IPS-15b (cell line): Measurements from ENCODE around the gene SMTNL1.
A peak's percentile ranks its signal among the peaks of the same experiment; 100 is the strongest.

Source experiments
- H3K27me3 ChIP-seq: one replicate; pipeline ENCODE4 v1.6.1; 2013; ENCODE audit warnings: low read length; ENCODE audit not compliant: control insufficient read depth, insufficient read depth
- H3K36me3 ChIP-seq: one replicate; pipeline ENCODE4 v1.6.1; 2013; ENCODE audit warnings: low read length; ENCODE audit not compliant: control insufficient read depth, insufficient read depth
- H3K4me1 ChIP-seq: one replicate; pipeline ENCODE4 v1.6.1; 2013; ENCODE audit warnings: mild to moderate bottlenecking, low read length; ENCODE audit not compliant: control insufficient read depth, insufficient read depth
- H3K4me3 ChIP-seq: one replicate; pipeline ENCODE4 v1.5.1; 2013; ENCODE audit warnings: low read depth, low read length
- H3K9ac ChIP-seq: one replicate; pipeline ENCODE4 v1.6.1; 2013; ENCODE audit warnings: low read depth, mild to moderate bottlenecking, low read length
- H3K9me3 ChIP-seq: one replicate; pipeline ENCODE4 v1.6.1; 2013; ENCODE audit warnings: mild to moderate bottlenecking, low read length; ENCODE audit not compliant: control insufficient read depth, insufficient read depth

Gene SMTNL1

DNA sequence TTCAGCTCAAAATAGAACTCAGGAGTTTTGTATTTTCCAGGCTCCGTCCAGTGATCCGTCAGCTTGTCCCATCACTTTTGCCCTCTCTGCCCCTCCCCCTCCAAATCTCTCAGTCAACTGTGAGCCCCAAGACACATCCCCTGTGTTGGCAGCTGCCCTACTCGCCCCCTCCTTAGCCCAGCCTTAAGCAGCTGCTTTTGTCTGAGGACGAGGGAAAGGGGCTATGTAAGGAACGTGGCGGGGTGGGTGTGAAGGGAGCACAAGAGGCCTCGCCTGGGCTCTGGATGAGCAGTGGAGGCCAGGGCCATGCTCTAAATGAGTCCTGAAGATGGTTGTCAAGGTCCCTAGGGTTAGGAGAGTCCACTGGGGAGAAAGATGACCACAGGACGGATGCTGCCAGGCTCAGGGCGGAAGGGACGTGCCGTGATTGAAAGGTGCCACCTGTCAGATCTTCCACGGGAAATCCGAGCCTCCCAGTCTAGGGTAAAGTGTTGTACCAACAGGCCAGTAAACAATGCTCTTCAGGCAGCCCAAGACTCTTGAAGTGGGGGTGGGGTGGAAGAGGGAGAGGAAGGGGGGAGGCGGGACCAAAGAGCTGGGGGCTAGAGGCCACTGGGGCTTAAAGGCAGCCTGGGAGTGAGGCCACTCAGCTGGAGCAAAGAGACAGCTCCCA is at the start of gene SMTNL1:
TSS of gene SMTNL1 (plus strand) at position 649 of the 673 bp plus-strand sequence. CDS start 5,048 bp downstream, outside the sequence.
- peaks cover 4% of the 10 kb centered on the region for H3K4me1 ChIP-seq
- no peak within 1 kb of the TSS for H3K4me3 ChIP-seq
- no peaks in the 10 kb centered on the region for H3K27me3 ChIP-seq
- H3K9ac ChIP-seq, result no peak within 1 kb of the TSS
- no peaks in the 10 kb centered on the region for H3K36me3 ChIP-seq
- no peaks in the 10 kb centered on the region for H3K9me3 ChIP-seq

DNA sequence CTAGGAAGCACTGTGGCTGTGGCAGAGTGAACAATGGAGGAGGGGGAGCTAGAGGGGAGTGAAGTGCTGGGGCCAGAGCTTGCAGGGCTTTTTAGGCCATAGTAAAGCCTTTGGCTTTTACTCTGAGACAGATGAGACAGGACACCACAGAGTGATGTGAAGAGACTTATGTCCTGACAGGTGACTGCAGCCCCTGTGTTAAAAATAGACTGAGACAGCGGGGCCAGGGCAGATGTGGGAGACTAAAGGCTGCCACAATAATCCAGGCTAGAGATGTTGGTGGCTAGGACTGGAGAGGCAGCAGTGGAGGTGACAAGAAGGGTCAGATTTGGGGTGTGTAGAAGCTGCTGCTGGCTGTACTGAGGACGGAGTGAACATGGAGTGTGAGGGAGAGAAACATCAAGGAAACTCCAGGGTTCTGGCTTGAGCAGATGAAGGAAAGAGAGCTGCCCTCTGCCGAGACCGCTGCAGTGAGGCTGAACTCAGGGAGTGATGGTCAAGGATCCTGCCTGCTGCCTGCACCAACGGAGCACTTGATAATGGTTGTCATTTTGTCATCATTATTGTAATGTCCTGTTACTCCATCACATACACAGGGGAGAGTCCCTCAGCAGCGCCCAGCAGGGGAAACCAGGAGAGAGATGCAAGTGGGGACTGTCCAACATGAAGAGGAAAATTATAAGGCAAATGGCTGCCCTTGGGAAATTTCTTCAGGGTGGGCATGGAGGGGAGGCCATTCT is 49.3 kb upstream of the SMTNL1 start:
- Histone ChIP-seq H3K4me1 (peaks cover 4% of the 10 kb centered on the region), H3K9ac (no peak overlapping the region), H3K27me3 (peaks cover 8% of the 10 kb centered on the region), H3K4me3 (no peak overlapping the region), H3K36me3 (peaks cover 12% of the 10 kb centered on the region), H3K9me3 (no peaks in the 10 kb centered on the region)

- Histone ChIP-seq H3K4me3 (no peak overlapping the region), H3K27me3 (no peaks in the 10 kb centered on the region), H3K4me1 (peaks cover 7% of the 10 kb centered on the region), H3K9ac (no peak overlapping the region), H3K36me3 (peaks cover 19% of the 10 kb centered on the region), H3K9me3 (no peaks in the 10 kb centered on the region)
Measured at GRCh38 chr11:57490456-57491248, 46.7 kb upstream of the SMTNL1 start.

DNA sequence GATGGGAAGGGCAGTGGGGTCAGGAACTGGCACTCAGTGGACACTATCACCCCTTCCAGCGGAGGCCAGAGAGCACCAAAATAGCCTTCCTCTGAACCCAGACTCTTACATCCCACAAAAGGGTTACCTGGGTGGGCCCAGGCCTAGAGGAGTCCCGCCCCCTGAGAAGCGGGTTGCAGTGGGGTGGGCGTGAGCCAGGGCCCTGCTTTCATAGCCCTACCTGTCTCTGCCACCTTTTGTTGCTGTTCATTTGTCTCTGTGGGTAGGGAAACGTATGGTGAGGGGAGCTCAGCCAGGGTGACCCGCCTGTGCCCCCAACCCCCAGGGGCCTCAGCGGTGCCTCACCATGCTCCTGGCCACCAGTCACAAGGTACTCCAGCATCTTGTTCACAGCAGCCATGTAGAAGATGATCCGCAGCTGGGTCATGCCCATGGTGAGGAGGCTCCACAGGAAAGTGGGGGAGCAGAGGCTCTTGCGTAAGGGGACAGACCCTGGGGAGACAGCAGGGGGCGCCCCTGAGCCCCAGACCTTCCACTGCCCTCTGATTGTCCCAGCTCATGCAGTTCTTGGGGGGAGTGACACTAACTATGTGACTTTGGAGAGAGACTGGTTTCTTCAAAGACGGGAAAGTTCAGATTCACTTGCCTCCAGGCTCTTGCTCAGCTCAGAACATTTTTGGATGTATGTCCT is 45.9 kb upstream of the SMTNL1 start:
- peaks cover 7% of the 10 kb centered on the region for H3K4me1 ChIP-seq
- H3K36me3 ChIP-seq, result peaks cover 19% of the 10 kb centered on the region
- H3K9ac ChIP-seq, result no peak overlapping the region
- no peak overlapping the region for H3K4me3 ChIP-seq
- no peaks in the 10 kb centered on the region for H3K27me3 ChIP-seq
- H3K9me3 ChIP-seq, result no peaks in the 10 kb centered on the region

GRCh38 chr11:57493507-57494503 is 43.6 kb upstream of the SMTNL1 start:
- Histone ChIP-seq H3K27me3 (no peaks in the 10 kb centered on the region), H3K4me1 (peaks cover 7% of the 10 kb centered on the region), H3K9me3 (no peaks in the 10 kb centered on the region), H3K9ac (peak overlapping the region; percentile 56), H3K36me3 (peaks cover 14% of the 10 kb centered on the region), H3K4me3 (no peak overlapping the region)

GRCh38 chr11:57496109-57496820 is 41.1 kb upstream of the SMTNL1 start:
- Histone ChIP-seq H3K27me3 (no peaks in the 10 kb centered on the region), H3K36me3 (peaks cover 10% of the 10 kb centered on the region), H3K4me1 (peaks cover 10% of the 10 kb centered on the region), H3K9me3 (no peaks in the 10 kb centered on the region), H3K4me3 (no peak overlapping the region), H3K9ac (no peak overlapping the region)

- peaks cover 7% of the 10 kb centered on the region for H3K36me3 ChIP-seq
- no peaks in the 10 kb centered on the region for H3K27me3 ChIP-seq
- no peak overlapping the region for H3K9ac ChIP-seq
- peaks cover 10% of the 10 kb centered on the region for H3K4me1 ChIP-seq
- H3K9me3 ChIP-seq, result no peaks in the 10 kb centered on the region
- no peak overlapping the region for H3K4me3 ChIP-seq
Measured at GRCh38 chr11:57497303-57498247, 39.8 kb upstream of the SMTNL1 start.

GRCh38 chr11:57498540-57498939 is 38.9 kb upstream of the SMTNL1 start:
- no peak overlapping the region for H3K9ac ChIP-seq
- H3K4me3 ChIP-seq, result no peak overlapping the region
- H3K36me3 ChIP-seq, result peaks cover 7% of the 10 kb centered on the region
- no peaks in the 10 kb centered on the region for H3K9me3 ChIP-seq
- H3K4me1 ChIP-seq, result peaks cover 8% of the 10 kb centered on the region
- no peaks in the 10 kb centered on the region for H3K27me3 ChIP-seq

DNA sequence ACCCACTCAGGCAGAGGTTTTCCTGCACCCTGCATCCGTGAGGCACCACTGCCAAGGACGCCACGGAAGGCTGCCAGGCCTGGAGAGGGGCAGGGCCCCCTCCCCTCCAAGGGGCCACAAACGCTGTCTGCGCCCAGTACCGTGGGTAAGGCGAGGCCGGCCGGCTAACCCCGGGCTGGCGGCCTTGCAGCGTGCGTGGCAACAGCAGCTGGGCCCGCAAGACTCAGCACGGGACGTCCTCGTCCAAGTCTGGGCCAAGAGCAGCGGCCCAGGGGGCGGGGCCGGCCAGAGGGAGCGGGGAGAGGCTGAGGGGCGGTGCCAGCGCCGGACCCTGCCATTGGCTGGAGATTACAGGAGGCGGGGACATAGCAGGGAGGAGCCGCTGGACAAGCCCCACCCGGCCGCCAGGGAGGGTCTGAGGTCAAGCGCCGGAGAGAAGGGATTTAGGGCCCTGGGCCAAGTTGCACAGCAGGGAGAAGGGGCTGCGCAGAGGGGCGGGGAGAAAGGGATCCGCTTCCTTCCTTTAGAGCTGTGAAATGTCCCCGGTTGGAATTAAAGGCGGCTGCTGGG is 37.9 kb upstream of the SMTNL1 start:
- Histone ChIP-seq H3K36me3 (no peaks in the 10 kb centered on the region), H3K27me3 (no peaks in the 10 kb centered on the region), H3K9me3 (no peaks in the 10 kb centered on the region), H3K9ac (no peak overlapping the region), H3K4me1 (peaks cover 4% of the 10 kb centered on the region), H3K4me3 (peak overlapping the region; percentile 48)
